ENCODE results near the gene ARHGAP6.

ARHGAP6 gene

GRCh38 chrX:11648705-11649519, 16.8 kb downstream of the ARHGAP6 start:
- TF ChIP-seq, protein P1, sequence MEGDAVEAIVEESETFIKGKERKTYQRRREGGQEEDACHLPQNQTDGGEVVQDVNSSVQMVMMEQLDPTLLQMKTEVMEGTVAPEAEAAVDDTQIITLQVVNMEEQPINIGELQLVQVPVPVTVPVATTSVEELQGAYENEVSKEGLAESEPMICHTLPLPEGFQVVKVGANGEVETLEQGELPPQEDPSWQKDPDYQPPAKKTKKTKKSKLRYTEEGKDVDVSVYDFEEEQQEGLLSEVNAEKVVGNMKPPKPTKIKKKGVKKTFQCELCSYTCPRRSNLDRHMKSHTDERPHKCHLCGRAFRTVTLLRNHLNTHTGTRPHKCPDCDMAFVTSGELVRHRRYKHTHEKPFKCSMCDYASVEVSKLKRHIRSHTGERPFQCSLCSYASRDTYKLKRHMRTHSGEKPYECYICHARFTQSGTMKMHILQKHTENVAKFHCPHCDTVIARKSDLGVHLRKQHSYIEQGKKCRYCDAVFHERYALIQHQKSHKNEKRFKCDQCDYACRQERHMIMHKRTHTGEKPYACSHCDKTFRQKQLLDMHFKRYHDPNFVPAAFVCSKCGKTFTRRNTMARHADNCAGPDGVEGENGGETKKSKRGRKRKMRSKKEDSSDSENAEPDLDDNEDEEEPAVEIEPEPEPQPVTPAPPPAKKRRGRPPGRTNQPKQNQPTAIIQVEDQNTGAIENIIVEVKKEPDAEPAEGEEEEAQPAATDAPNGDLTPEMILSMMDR (IDR thresholded peaks at IDR 0.05; ENCODE audit: low read depth, low read length, missing control alignments): no peak
- no peak overlapping the region for H3K4me3 ChIP-seq (ENCODE audit: low read depth, low read length)
- DNase-seq (ENCODE audit: low read depth): no peak
- in situ Hi-C loops (cut with HindIII; ENCODE audit: low sequenced_read_pairs): no loop called here

DNA sequence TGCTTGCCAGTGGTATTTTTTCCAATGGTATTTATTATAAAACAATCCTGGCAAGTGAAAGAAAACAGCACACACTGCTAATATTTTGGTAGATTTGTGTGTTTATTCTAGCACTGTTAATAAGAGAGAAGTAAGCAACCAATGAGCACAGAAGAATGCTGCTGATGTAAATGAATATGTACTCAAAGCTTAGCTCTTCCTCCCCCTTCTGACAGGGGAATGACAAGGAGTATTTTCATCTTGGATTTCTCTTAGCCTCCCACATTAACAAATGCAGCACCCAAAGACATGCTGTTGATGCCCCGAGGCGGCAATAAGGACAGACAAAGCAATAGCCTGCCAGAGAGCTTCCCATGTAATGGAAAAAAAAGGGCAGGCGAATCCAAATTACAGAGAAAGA, 18.6 kb downstream of the ARHGAP6 start:
- TF ChIP-seq, protein P1 (IDR thresholded peaks at IDR 0.05; ENCODE audit: low read depth, low read length, missing control alignments): no peak
- in situ Hi-C loops (cut with HindIII; ENCODE audit: low sequenced_read_pairs): no loop called here
- no peak overlapping the region for H3K4me3 ChIP-seq (ENCODE audit: low read depth, low read length)
- DNase-seq (ENCODE audit: low read depth): no peak

DNA sequence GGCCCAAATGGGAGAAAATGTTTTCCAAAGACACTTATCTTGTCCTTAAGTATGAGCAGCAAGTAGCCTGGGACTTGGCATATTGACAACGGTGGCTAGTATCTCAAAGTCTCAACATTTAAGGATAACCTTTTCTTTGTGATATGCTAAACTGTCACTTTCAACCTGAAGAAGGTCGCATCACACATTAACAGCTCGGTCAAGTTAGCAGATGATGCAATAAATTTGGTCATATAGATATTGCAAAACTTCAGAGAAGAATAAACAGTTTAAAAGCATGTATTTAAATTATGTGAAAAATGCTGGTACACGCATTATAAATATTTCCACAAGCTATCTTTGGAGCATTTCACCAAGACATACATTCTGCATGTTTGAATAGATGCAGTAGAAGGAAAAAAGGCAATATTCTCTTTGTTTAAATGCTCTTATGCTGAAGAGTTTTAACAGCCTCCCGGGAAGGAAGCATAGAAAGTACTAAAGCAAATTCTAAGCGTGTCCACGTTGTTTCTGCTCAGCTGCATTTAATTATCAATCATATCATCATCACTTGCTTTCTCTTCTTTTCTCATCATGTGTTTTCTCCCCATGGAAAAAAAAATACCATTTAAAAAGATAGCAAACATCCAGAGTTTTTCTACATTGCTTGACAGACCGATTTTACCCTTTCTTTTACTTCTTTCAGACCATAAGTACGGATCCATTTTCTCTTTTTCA, 24.2 kb downstream of the ARHGAP6 start:
- TF ChIP-seq, protein P1 (IDR thresholded peaks at IDR 0.05; ENCODE audit: low read depth, low read length, missing control alignments): no peak

GRCh38 chrX:11640089-11640488, 25.6 kb downstream of the ARHGAP6 start:
- H3K4me3 ChIP-seq (ENCODE audit: low read depth, low read length): no peak overlapping the region
- no peak for DNase-seq (ENCODE audit: low read depth)
- TF ChIP-seq, protein P1 (IDR thresholded peaks at IDR 0.05; ENCODE audit: low read depth, low read length, missing control alignments): no peak
- in situ Hi-C loops (cut with HindIII; ENCODE audit: low sequenced_read_pairs): no loop called here

More for the DNA sequence above, 24.2 kb downstream of the ARHGAP6 start:
- no peak for DNase-seq (ENCODE audit: low read depth)
- in situ Hi-C loops (cut with HindIII; ENCODE audit: low sequenced_read_pairs): no loop called here
- no peak overlapping the region for H3K4me3 ChIP-seq (ENCODE audit: low read depth, low read length)

- DNase-seq (ENCODE audit: low read depth): no peak
- H3K4me3 ChIP-seq (ENCODE audit: low read depth, low read length): no peak overlapping the region
- TF ChIP-seq, protein P1 (IDR thresholded peaks at IDR 0.05; ENCODE audit: low read depth, low read length, missing control alignments): no peak
- in situ Hi-C loops (cut with HindIII; ENCODE audit: low sequenced_read_pairs): loop anchor here (5.0 kb wide), 1 partner anchor 85 kb away; no protein-coding TSS in a partner anchor
Measured at GRCh38 chrX:11632732-11633131, 33.0 kb downstream of the ARHGAP6 start.

- TF ChIP-seq, protein P1 (IDR thresholded peaks at IDR 0.05; ENCODE audit: low read depth, low read length, missing control alignments): no peak
- in situ Hi-C loops (cut with HindIII; ENCODE audit: low sequenced_read_pairs): loop anchor here (5.0 kb wide), 1 partner anchor 82 kb away; no protein-coding TSS in a partner anchor
- peak; percentile 91 for DNase-seq (ENCODE audit: low read depth)
Measured at GRCh38 chrX:11629593-11630211, 36.0 kb downstream of the ARHGAP6 start.

More at GRCh38 chrX:11629593-11630211, 36.0 kb downstream of the ARHGAP6 start:
- no peak overlapping the region for H3K4me3 ChIP-seq (ENCODE audit: low read depth, low read length)
